CD4-positive, alpha-beta T cell (primary cell): ENCODE data around the gene PLIN4. TPM values are rescaled to one million over a fixed set of nuclear protein-coding genes. Genes with fewer than 3 reads are reported as not detected.

Source experiments
- ATAC-seq: fragments of 200-7000 bp; cut with Tn5 transposase; one replicate; pipeline ENCODE4 v1.10.0; 2022; ENCODE audit warnings: mild to moderate bottlenecking; ENCODE audit not compliant: poor library complexity
- CTCF ChIA-PET: fragments of 350-600 bp; sonication (Branson Sonifier 250); formaldehyde crosslinking; loops from one replicate; lab custom pipeline; 2021; ENCODE audit warnings: antibody characterized with exemption, inconsistent platforms; lab: Charles Lee
- POLR2A ChIA-PET: fragments of 350-600 bp; sonication (Branson Sonifier 250); formaldehyde crosslinking; loops from one replicate; lab custom pipeline; 2021; ENCODE audit warnings: antibody characterized with exemption, inconsistent platforms; lab: Charles Lee
- DNase-seq, 14 experiments: peaks; one replicate each; pipeline ENCODE4 v3.0.0-alpha.2; 2013 to 2020; ENCODE audit warnings: mixed read lengths in 2 of 14
- H3K27ac ChIP-seq, 2 donors: one replicate each; pipeline versions ENCODE4 v1.5.1 to v1.7.0; 2013; ENCODE audit warnings: low read length in 2 of 2, low read depth in 1 of 2, mild to moderate bottlenecking in 1 of 2
- H3K27me3 ChIP-seq, 2 experiments: 1 replicate in 1 of 2; 2 replicates in 1 of 2; pipeline versions ENCODE4 v1.6.1 to v1.7.0; 2013; ENCODE audit warnings: low read length in 2 of 2, control low read depth in 1 of 2, mild to moderate bottlenecking in 1 of 2, moderate library complexity in 1 of 2; ENCODE audit not compliant: insufficient read depth in 2 of 2, control insufficient read depth in 1 of 2
- H3K36me3 ChIP-seq: one replicate; pipeline ENCODE4 v1.6.1; 2013; ENCODE audit warnings: low read length, control low read depth; ENCODE audit not compliant: insufficient read depth
- H3K4me1 ChIP-seq: one replicate; pipeline ENCODE4 v1.6.1; 2013; ENCODE audit warnings: low read length, control low read depth; ENCODE audit not compliant: insufficient read depth
- H3K4me3 ChIP-seq: one replicate; pipeline ENCODE4 v1.5.1; 2013; ENCODE audit warnings: mild to moderate bottlenecking, low read length, moderate library complexity
- H3K9me3 ChIP-seq, 2 experiments: 1 replicate in 1 of 2; 2 replicates in 1 of 2; pipeline versions ENCODE4 v1.6.1 to v1.7.0; 2013; ENCODE audit warnings: low read length in 2 of 2, mild to moderate bottlenecking in 2 of 2, control low read depth in 1 of 2, moderate library complexity in 1 of 2; ENCODE audit not compliant: control insufficient read depth in 1 of 2, insufficient read depth in 1 of 2
- H3K27ac Mint-ChIP-seq: one replicate; pipeline ENCODE4 v1.8.0; 2020; ENCODE audit warnings: mixed read lengths
- H3K27me3 Mint-ChIP-seq: one replicate; pipeline ENCODE4 v1.8.0; 2021; ENCODE audit warnings: mixed read lengths
- H3K36me3 Mint-ChIP-seq: one replicate; pipeline ENCODE4 v1.8.0; 2021; ENCODE audit warnings: low read depth, mixed read lengths
- H3K4me1 Mint-ChIP-seq: one replicate; pipeline ENCODE4 v1.8.0; 2021; ENCODE audit warnings: low read depth, mixed read lengths
- H3K4me3 Mint-ChIP-seq: one replicate; pipeline ENCODE4 v1.8.0; 2020; ENCODE audit warnings: mild to moderate bottlenecking, mixed read lengths
- H3K9me3 Mint-ChIP-seq: one replicate; pipeline ENCODE4 v1.8.0; 2020; ENCODE audit warnings: mixed read lengths
- CTCF ChIP-seq: fragments of 200-600 bp; IDR thresholded peaks from one replicate; pipeline ENCODE4 v1.8.0; 2022; ENCODE audit warnings: antibody characterized with exemption, mild to moderate bottlenecking
- intact Hi-C, 2 experiments: fragments of 100-400 bp; cut with DNase I in 1 of 2; cut with micrococcal nuclease in 1 of 2; formaldehyde crosslinking; loops; one replicate each; pipeline versions ENCODE4 v1.15.1 to v1.9.0; 2023 to 2025; cut with DNase I, micrococcal nuclease
- total RNA-seq, 174 experiments: library from RNA in 2 of 174; stranded (reverse) in 2 of 174; gene quantifications; one replicate each; pipeline ENCODE4 v1.2.3 and lab custom pipeline; 2021 to 2026

Gene PLIN4
- total RNA-seq, 2 experiments from 2014 or later, result not detected

DNA sequence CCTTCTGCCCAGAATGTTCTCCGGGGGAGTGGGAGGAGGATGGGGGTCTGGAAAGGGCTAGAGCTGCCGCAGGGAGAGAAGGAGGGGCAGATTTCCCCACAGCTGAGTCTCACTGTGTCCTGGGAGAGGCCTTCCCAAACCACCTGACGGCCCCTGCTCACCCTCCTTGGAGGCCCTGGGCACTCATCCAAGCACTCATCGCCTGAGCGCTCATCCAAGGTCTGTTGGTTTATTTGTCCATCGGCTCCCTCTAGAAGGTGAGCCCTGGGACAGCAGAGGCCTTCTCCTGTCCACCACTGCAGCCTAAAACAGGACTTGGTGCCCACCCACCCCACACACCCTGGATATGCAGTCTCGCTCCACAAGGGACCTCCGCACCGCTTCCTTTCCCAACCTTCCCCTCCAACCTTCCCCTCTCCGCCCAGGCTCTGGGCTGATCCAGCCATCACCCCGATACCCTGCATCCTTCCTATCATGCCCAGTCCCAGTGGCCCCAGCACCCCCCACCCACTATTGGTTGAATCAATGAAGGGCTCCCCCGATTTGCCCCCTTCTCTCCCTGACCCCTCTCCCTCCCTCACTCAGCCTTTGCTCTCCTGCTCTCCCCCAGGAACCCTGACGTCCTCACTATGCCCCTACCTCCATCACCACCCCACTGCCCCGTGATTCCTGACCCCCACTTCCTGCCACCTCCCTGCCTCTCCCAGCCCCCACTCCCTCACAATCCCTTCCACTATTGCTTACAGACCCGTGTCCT is 62.4 kb downstream of the PLIN4 start:
- no peaks in the 10 kb centered on the region for H3K27me3 Mint-ChIP-seq
- peak in 2 of 14 experiments; percentile 9 to 41 for DNase-seq
- H3K27ac Mint-ChIP-seq, result peak overlapping the region; percentile 89
- peaks cover 16% of the 10 kb centered on the region for H3K4me1 Mint-ChIP-seq
- POLR2A ChIA-PET, result interaction anchor here (4.2 kb wide), 1 partner anchor 15 kb away, joined by 36 read pairs; the partner anchor contains the start of gene HDGFL2
- CTCF ChIA-PET, result no interaction called here
- ATAC-seq, result no peak
- TF ChIP-seq CTCF, result no peak
- Histone ChIP-seq H3K4me1 (peaks cover 25% of the 10 kb centered on the region), H3K27ac (peak overlapping the region in 1 of 2 donors; percentile 49), H3K36me3 (peaks cover 34% of the 10 kb centered on the region), H3K27me3 (no peaks in the 10 kb centered on the region), H3K4me3 (peak overlapping the region; percentile 70), H3K9me3 (no peaks in the 10 kb centered on the region)
- no peaks in the 10 kb centered on the region for H3K9me3 Mint-ChIP-seq
- intact Hi-C loops, result loop anchor here (2.0 to 5.0 kb wide), 5 partner anchors 54 to 274 kb away; partner anchors contain the start of genes ANKRD24 (in 1 of the 2), CHAF1A (in 1 of the 2), SH3GL1 (in 1 of the 2) and SIRT6 (in 1 of the 2)
- peaks cover 33% of the 10 kb centered on the region for H3K36me3 Mint-ChIP-seq
- peak overlapping the region; percentile 94 for H3K4me3 Mint-ChIP-seq

DNA sequence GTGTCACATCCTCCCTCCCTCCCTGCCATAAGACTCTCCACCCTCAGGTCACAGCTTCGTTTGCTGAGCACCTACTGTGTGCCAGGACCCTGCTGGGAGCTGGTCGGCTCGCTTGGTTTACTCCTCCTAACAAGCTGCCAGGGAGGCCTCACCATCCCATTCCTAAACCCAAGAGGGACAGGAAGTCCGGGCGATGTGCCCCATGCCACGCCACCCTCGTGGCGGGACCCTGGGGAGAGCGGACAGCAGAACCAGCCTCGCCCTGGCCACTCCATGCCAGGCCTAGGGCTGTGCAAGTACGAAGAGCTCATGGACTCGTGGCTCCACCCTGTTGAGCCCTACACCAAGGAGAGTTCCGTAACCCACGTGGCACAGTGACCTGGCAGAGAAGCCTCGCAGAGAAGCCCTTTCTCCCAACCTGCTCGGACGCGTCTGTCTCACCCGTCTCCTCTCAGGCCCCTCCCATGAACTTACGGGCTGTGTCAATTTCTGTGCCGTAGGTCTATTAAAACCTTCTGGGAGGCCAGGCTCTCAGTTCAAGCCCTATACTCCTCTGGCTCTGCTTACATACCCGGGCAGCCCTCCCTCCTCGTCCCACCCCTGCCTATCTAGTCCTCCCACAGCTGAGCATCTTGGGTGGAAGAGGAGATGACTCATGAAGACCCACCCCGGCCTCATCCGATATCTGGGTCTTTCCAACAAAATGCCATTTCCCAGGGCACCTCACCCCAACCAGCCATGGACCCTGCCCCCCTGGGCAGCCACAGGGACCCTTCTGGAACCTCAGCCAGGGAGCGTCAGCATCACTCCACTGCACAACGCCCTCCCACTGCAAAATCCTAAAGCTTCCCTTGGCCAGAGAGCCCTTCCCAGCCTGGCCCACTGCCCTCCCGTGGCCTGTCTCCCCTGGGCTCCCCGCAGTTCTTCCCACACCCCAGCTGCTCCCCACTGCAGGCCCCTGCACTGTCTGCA is 63.3 kb downstream of the PLIN4 start:
- no peaks in the 10 kb centered on the region for H3K27me3 Mint-ChIP-seq
- H3K27ac ChIP-seq, result no peak overlapping the region
- intact Hi-C loops, result loop anchor here (5.0 kb wide), 4 partner anchors 53 to 273 kb away; partner anchors contain the start of genes ANKRD24 (in 1 of the 2), CHAF1A (in 1 of the 2), SH3GL1 (in 1 of the 2) and SIRT6 (in 1 of the 2)
- ChIA-PET POLR2A (no interaction called here), CTCF (interaction anchor here (0.6 kb wide), 1 partner anchor 347 kb away, joined by 3 read pairs; no protein-coding TSS in a partner anchor)
- H3K4me1 Mint-ChIP-seq, result peaks cover 16% of the 10 kb centered on the region
- H3K4me1 ChIP-seq, result peaks cover 25% of the 10 kb centered on the region
- no peaks in the 10 kb centered on the region for H3K27me3 ChIP-seq
- no peaks in the 10 kb centered on the region for H3K9me3 Mint-ChIP-seq
- peak overlapping the region; percentile 45 for H3K4me3 Mint-ChIP-seq
- H3K36me3 Mint-ChIP-seq, result peaks cover 41% of the 10 kb centered on the region
- ATAC-seq, result no peak
- no peaks in the 10 kb centered on the region for H3K9me3 ChIP-seq
- H3K36me3 ChIP-seq, result peaks cover 38% of the 10 kb centered on the region
- no peak overlapping the region for H3K4me3 ChIP-seq
- peak overlapping the region; percentile 47 for H3K27ac Mint-ChIP-seq
- peak in 1 of 14 experiments; percentile 31 for DNase-seq
- TF ChIP-seq CTCF, result no peak
